ENCODE results near the gene ATP1A1. TPM values are rescaled to one million over a fixed set of nuclear protein-coding genes. Genes with fewer than 3 reads are reported as not detected.
A peak's percentile ranks its signal among the peaks of the same experiment; 100 is the strongest.

ATP1A1 gene
- total and polyA plus RNA-seq, 5 donors from 2014 or later, result 52.4 to 228 (median 63.5) TPM

GRCh38 chr1:116417678-116418077 is 44.6 kb downstream of the ATP1A1 start:
- no peak for DNase-seq
- no peaks in the 10 kb centered on the region for H3K36me3 ChIP-seq (ENCODE audit: control insufficient read depth, insufficient read depth, low read length)

GRCh38 chr1:116418091-116418830 is 45.2 kb downstream of the ATP1A1 start:
- peaks cover 24% of the 10 kb centered on the region for H3K4me1 ChIP-seq (ENCODE audit: control insufficient read depth, insufficient read depth, low read length, poor library complexity, severe bottlenecking)

More at GRCh38 chr1:116417678-116418077, 44.6 kb downstream of the ATP1A1 start:
- H3K4me1 ChIP-seq (ENCODE audit: control insufficient read depth, insufficient read depth, low read length, poor library complexity, severe bottlenecking), result peaks cover 24% of the 10 kb centered on the region
- Mint-ChIP-seq H3K4me1 (peaks cover 19 to 49% (median 32%) of the 10 kb centered on the region in 4 donors), H3K9me3 (peaks cover 0 to 1% (median 0%) of the 10 kb centered on the region in 7 donors), H3K27me3 (peaks cover 7% of the 10 kb centered on the region), H3K27ac (peak overlapping the region; percentile 96 to 98 (median 98)), H3K4me3 (peak overlapping the region; percentile 91 to 95 (median 94)), H3K36me3 (peaks cover 14% of the 10 kb centered on the region)
- peak overlapping the region; percentile 73 for H3K27ac ChIP-seq (ENCODE audit: insufficient read depth, low read length, poor library complexity, severe bottlenecking)
- no peaks in the 10 kb centered on the region for H3K9me3 ChIP-seq (ENCODE audit: control insufficient read depth in 2 of 2, low read length in 2 of 2)
- H3K4me3 ChIP-seq (ENCODE audit: low read depth, low read length), result peak overlapping the region; percentile 91
- no peak for ATAC-seq (ENCODE audit: low read depth in 2 of 2)
- H3K27me3 ChIP-seq (ENCODE audit: control insufficient read depth, insufficient read depth, low read length), result peaks cover 2% of the 10 kb centered on the region

DNA sequence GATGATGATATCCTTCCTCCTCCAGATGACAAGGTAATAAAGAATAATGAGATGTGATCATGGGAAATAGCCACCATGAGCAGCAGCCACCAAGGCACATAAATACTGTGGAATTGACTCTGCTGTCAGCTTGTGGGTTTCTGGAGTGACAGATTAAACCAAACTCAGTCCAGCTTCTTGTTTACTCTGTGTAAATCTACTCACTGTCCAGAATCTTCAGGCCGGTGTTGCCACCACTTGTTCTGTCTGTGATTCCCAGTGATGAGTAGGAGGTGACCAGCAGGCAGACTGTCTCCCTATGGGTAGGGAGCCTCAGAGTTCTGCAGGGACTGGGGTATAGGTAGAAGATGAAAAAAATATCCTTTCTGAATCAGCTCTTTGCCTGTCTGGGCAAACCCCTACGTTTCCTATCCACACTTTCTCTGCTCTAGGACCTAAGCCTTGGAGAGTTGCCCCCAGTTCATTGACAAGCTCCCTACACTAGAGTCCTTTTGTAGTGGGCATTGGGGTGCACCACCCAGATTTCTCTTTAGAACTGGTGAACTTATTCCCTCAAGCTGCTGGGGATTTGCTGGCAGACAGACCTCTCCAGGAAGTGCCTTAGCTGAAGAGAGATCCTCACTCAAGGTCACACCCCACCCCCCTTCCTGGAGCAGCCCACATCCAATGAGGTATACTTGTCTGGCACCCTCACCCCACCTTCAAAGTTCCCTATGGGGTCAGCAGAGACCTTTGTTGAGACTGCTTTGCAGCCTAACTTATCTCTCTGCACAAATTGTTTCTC is 47.6 kb downstream of the ATP1A1 start:
- H3K4me3 Mint-ChIP-seq, result peak overlapping the region; percentile 59 to 95 (median 76)
- no peaks in the 10 kb centered on the region for H3K9me3 Mint-ChIP-seq
- Histone ChIP-seq H3K27me3 (ENCODE audit: control insufficient read depth, insufficient read depth, low read length) (peaks cover 2% of the 10 kb centered on the region), H3K4me1 (ENCODE audit: control insufficient read depth, insufficient read depth, low read length, poor library complexity, severe bottlenecking) (peaks cover 24% of the 10 kb centered on the region), H3K27ac (ENCODE audit: insufficient read depth, low read length, poor library complexity, severe bottlenecking) (no peak overlapping the region), H3K4me3 (ENCODE audit: low read depth, low read length) (no peak overlapping the region), H3K9me3 (ENCODE audit: control insufficient read depth in 2 of 2, low read length in 2 of 2) (no peaks in the 10 kb centered on the region), H3K36me3 (ENCODE audit: control insufficient read depth, insufficient read depth, low read length) (no peaks in the 10 kb centered on the region)
- DNase-seq, result no peak
- H3K27ac Mint-ChIP-seq, result peak overlapping the region in 1 of 3 donors; percentile 3
- ATAC-seq (ENCODE audit: low read depth in 2 of 2), result no peak
- H3K36me3 Mint-ChIP-seq, result no peaks in the 10 kb centered on the region
- peaks cover 10 to 35% (median 19%) of the 10 kb centered on the region in 4 donors for H3K4me1 Mint-ChIP-seq
- peaks cover 11% of the 10 kb centered on the region for H3K27me3 Mint-ChIP-seq

More at GRCh38 chr1:116418091-116418830, 45.2 kb downstream of the ATP1A1 start:
- Histone ChIP-seq H3K27me3 (ENCODE audit: control insufficient read depth, insufficient read depth, low read length) (peaks cover 2% of the 10 kb centered on the region), H3K27ac (ENCODE audit: insufficient read depth, low read length, poor library complexity, severe bottlenecking) (peak overlapping the region; percentile 73), H3K36me3 (ENCODE audit: control insufficient read depth, insufficient read depth, low read length) (no peaks in the 10 kb centered on the region), H3K9me3 (ENCODE audit: control insufficient read depth in 2 of 2, low read length in 2 of 2) (no peaks in the 10 kb centered on the region), H3K4me3 (ENCODE audit: low read depth, low read length) (peak overlapping the region; percentile 91)
- peak overlapping the region; percentile 91 to 95 (median 94) for H3K4me3 Mint-ChIP-seq
- peaks cover 11% of the 10 kb centered on the region for H3K27me3 Mint-ChIP-seq
- H3K36me3 Mint-ChIP-seq, result peaks cover 11% of the 10 kb centered on the region
- peak; percentile 95 to 97 for ATAC-seq (ENCODE audit: low read depth in 2 of 2)
- H3K27ac Mint-ChIP-seq, result peak overlapping the region; percentile 96 to 98 (median 98)
- peaks cover 19 to 48% (median 29%) of the 10 kb centered on the region in 4 donors for H3K4me1 Mint-ChIP-seq
- peaks cover 0 to 1% (median 0%) of the 10 kb centered on the region in 7 donors for H3K9me3 Mint-ChIP-seq
- peak; percentile 79 to 94 (median 89) for DNase-seq

DNA sequence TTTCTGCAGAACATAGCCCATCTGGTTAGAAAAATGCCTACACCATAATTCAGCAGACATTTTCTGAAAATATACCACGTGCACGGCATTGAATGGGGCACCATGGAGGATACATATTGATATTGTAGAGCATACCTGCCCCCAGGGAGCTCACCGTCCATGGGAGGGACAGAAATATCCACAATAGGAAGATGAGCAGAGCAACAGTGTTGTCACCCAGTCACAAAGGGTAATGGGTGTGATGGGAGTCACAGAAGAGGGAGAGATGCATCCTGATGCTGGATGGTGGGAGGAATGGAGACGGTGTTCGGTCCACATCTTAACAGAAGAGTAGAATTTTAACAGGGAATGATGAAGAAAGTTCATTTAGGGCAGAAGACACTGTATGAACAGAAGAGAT is 51.4 kb downstream of the ATP1A1 start:
- H3K4me1 Mint-ChIP-seq, result peaks cover 0 to under 1% (median 0%) of the 10 kb centered on the region in 4 donors
- H3K4me1 ChIP-seq (ENCODE audit: control insufficient read depth, insufficient read depth, low read length, poor library complexity, severe bottlenecking), result peaks cover 1% of the 10 kb centered on the region
- no peaks in the 10 kb centered on the region for H3K9me3 Mint-ChIP-seq
- H3K27ac ChIP-seq (ENCODE audit: insufficient read depth, low read length, poor library complexity, severe bottlenecking), result no peak overlapping the region
- peaks cover 2% of the 10 kb centered on the region for H3K27me3 ChIP-seq (ENCODE audit: control insufficient read depth, insufficient read depth, low read length)
- no peaks in the 10 kb centered on the region for H3K9me3 ChIP-seq (ENCODE audit: control insufficient read depth in 2 of 2, low read length in 2 of 2)
- DNase-seq (no peak), ATAC-seq (ENCODE audit: low read depth in 2 of 2) (no peak)
- H3K4me3 ChIP-seq (ENCODE audit: low read depth, low read length), result no peak overlapping the region
- H3K27me3 Mint-ChIP-seq, result peaks cover 8% of the 10 kb centered on the region
- no peaks in the 10 kb centered on the region for H3K36me3 ChIP-seq (ENCODE audit: control insufficient read depth, insufficient read depth, low read length)
- no peak overlapping the region for H3K4me3 Mint-ChIP-seq
- no peak overlapping the region for H3K27ac Mint-ChIP-seq
- H3K36me3 Mint-ChIP-seq, result no peaks in the 10 kb centered on the region

- Histone ChIP-seq H3K36me3 (ENCODE audit: control insufficient read depth, insufficient read depth, low read length) (no peaks in the 10 kb centered on the region), H3K27me3 (ENCODE audit: control insufficient read depth, insufficient read depth, low read length) (peaks cover 2% of the 10 kb centered on the region), H3K4me1 (ENCODE audit: control insufficient read depth, insufficient read depth, low read length, poor library complexity, severe bottlenecking) (no peaks in the 10 kb centered on the region), H3K4me3 (ENCODE audit: low read depth, low read length) (no peak overlapping the region), H3K9me3 (ENCODE audit: control insufficient read depth in 2 of 2, low read length in 2 of 2) (no peaks in the 10 kb centered on the region), H3K27ac (ENCODE audit: insufficient read depth, low read length, poor library complexity, severe bottlenecking) (no peak overlapping the region)
- Mint-ChIP-seq H3K9me3 (no peaks in the 10 kb centered on the region), H3K4me3 (no peak overlapping the region), H3K36me3 (no peaks in the 10 kb centered on the region), H3K27ac (no peak overlapping the region), H3K4me1 (no peaks in the 10 kb centered on the region), H3K27me3 (peaks cover 8% of the 10 kb centered on the region)
- DNase-seq, result no peak
- no peak for ATAC-seq (ENCODE audit: low read depth in 2 of 2)
These were observed 51.8 kb downstream of the ATP1A1 start for GRCh38 chr1:116424863-116425262.

DNA sequence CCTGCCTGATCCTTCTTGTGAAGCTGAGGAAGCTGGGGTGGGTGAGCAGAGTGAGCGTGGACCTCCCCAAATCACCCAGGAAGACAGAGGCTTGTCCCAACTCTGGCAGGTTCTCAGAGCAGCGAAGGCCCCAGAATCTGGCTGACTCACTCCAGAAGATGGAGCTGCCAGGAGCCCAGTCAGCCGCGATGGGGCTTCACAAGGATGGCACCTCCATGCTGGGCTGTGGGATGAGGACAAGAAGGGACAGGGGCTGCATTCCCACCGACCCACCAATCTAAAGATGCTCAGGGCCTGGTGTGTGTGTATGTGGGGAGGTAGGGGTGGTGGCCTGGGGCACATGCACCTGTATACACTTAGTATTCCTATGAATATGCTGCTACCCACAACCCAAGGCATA is 52.9 kb downstream of the ATP1A1 start:
- H3K4me1 ChIP-seq (ENCODE audit: control insufficient read depth, insufficient read depth, low read length, poor library complexity, severe bottlenecking), result no peaks in the 10 kb centered on the region
- no peak overlapping the region for H3K4me3 Mint-ChIP-seq
- DNase-seq (no peak), ATAC-seq (ENCODE audit: low read depth in 2 of 2) (no peak)
- H3K4me3 ChIP-seq (ENCODE audit: low read depth, low read length), result no peak overlapping the region
- H3K9me3 ChIP-seq (ENCODE audit: control insufficient read depth in 2 of 2, low read length in 2 of 2), result no peaks in the 10 kb centered on the region
- peaks cover 2% of the 10 kb centered on the region for H3K27me3 ChIP-seq (ENCODE audit: control insufficient read depth, insufficient read depth, low read length)
- H3K27ac Mint-ChIP-seq, result no peak overlapping the region
- no peaks in the 10 kb centered on the region for H3K36me3 Mint-ChIP-seq
- no peaks in the 10 kb centered on the region for H3K36me3 ChIP-seq (ENCODE audit: control insufficient read depth, insufficient read depth, low read length)
- H3K27ac ChIP-seq (ENCODE audit: insufficient read depth, low read length, poor library complexity, severe bottlenecking), result no peak overlapping the region
- H3K27me3 Mint-ChIP-seq, result peaks cover 8% of the 10 kb centered on the region
- H3K9me3 Mint-ChIP-seq, result no peaks in the 10 kb centered on the region
- H3K4me1 Mint-ChIP-seq, result no peaks in the 10 kb centered on the region

DNA sequence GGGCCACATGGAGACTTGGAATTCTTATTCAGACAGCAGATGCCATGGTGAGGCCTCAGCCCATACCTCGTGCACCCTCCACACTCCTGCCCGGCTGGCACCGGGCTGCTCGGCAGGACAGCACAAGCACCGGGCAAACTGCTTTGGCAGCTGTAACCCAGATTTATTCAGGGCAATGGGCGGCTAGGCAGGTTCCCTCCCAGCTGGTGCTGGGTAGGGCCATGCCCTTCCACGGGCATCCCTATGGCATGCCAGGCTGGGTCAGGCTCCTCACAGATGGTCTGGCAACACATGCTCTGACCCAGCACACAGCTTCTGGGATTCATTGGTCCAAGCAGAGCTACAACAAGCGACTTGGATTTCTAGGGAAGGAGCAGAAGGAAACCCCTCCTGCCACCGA is 53.4 kb downstream of the ATP1A1 start:
- Mint-ChIP-seq H3K27me3 (peaks cover 8% of the 10 kb centered on the region), H3K4me1 (no peaks in the 10 kb centered on the region), H3K4me3 (no peak overlapping the region), H3K36me3 (no peaks in the 10 kb centered on the region), H3K9me3 (no peaks in the 10 kb centered on the region), H3K27ac (no peak overlapping the region)
- DNase-seq (no peak), ATAC-seq (ENCODE audit: low read depth in 2 of 2) (no peak)
- Histone ChIP-seq H3K4me1 (ENCODE audit: control insufficient read depth, insufficient read depth, low read length, poor library complexity, severe bottlenecking) (no peaks in the 10 kb centered on the region), H3K27ac (ENCODE audit: insufficient read depth, low read length, poor library complexity, severe bottlenecking) (no peak overlapping the region), H3K27me3 (ENCODE audit: control insufficient read depth, insufficient read depth, low read length) (peaks cover under 1% of the 10 kb centered on the region), H3K4me3 (ENCODE audit: low read depth, low read length) (no peak overlapping the region), H3K9me3 (ENCODE audit: control insufficient read depth in 2 of 2, low read length in 2 of 2) (no peaks in the 10 kb centered on the region), H3K36me3 (ENCODE audit: control insufficient read depth, insufficient read depth, low read length) (no peaks in the 10 kb centered on the region)
